IPS-20b (cell line): ENCODE measurements around the gene CCPG1.
"Not testable (repeated sequence)": the region's sequence is repeated elsewhere in the genome, so short reads cannot be mapped to it uniquely, and the experiment has no call there.

ENCODE experiments used
- H3K27ac ChIP-seq: one replicate; pipeline ENCODE4 v1.5.1; 2013; ENCODE audit warnings: low read length
- H3K27me3 ChIP-seq: 2 replicates; pipeline ENCODE4 v1.6.1; 2013; ENCODE audit warnings: mild to moderate bottlenecking, low read length, inconsistent platforms; ENCODE audit not compliant: insufficient read depth
- H3K36me3 ChIP-seq: 2 replicates; pipeline ENCODE4 v1.6.1; 2013; ENCODE audit warnings: low read depth, mild to moderate bottlenecking, inconsistent platforms, low read length, moderate library complexity; ENCODE audit not compliant: insufficient read depth
- H3K4me1 ChIP-seq: 2 replicates; pipeline ENCODE4 v1.6.1; 2013; ENCODE audit warnings: mild to moderate bottlenecking, control low read depth, inconsistent platforms, low read length, moderate library complexity; ENCODE audit not compliant: insufficient read depth
- H3K4me3 ChIP-seq: 2 replicates; pipeline ENCODE4 v1.5.1; 2013; ENCODE audit warnings: mild to moderate bottlenecking, low read length, inconsistent platforms
- H3K9ac ChIP-seq: 2 replicates; pipeline ENCODE4 v1.6.1; 2013; ENCODE audit warnings: low read depth, mild to moderate bottlenecking, inconsistent platforms, low read length, moderate library complexity
- H3K9me3 ChIP-seq: 2 replicates; pipeline ENCODE4 v1.6.1; 2013; ENCODE audit warnings: mild to moderate bottlenecking, low read depth, low read length, inconsistent platforms; ENCODE audit not compliant: insufficient read depth

The CCPG1 gene, protein sequence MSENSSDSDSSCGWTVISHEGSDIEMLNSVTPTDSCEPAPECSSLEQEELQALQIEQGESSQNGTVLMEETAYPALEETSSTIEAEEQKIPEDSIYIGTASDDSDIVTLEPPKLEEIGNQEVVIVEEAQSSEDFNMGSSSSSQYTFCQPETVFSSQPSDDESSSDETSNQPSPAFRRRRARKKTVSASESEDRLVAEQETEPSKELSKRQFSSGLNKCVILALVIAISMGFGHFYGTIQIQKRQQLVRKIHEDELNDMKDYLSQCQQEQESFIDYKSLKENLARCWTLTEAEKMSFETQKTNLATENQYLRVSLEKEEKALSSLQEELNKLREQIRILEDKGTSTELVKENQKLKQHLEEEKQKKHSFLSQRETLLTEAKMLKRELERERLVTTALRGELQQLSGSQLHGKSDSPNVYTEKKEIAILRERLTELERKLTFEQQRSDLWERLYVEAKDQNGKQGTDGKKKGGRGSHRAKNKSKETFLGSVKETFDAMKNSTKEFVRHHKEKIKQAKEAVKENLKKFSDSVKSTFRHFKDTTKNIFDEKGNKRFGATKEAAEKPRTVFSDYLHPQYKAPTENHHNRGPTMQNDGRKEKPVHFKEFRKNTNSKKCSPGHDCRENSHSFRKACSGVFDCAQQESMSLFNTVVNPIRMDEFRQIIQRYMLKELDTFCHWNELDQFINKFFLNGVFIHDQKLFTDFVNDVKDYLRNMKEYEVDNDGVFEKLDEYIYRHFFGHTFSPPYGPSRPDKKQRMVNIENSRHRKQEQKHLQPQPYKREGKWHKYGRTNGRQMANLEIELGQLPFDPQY

GRCh38 chr15:55408012-55408928, at the start of gene CCPG1, which contains the start of gene PIERCE2:
Gene CCPG1, minus strand, starts transcription at chr15:55408359. Its CDS starts 18,935 bp downstream, at chr15:55389424.
Gene PIERCE2, plus strand, starts transcription at chr15:55408495. Its CDS starts 274 bp downstream, at chr15:55408769.
- Histone ChIP-seq H3K4me3 (peak within 1 kb of the TSS; percentile 85), H3K27me3 (no peaks in the 10 kb centered on the region), H3K36me3 (no peaks in the 10 kb centered on the region), H3K4me1 (no peaks in the 10 kb centered on the region), H3K27ac (no peak within 1 kb of the TSS), H3K9me3 (no peaks in the 10 kb centered on the region), H3K9ac (peak within 1 kb of the TSS; percentile 83)

- Histone ChIP-seq H3K27ac (no peak overlapping the region), H3K9ac (no peak overlapping the region), H3K4me1 (no peaks in the 10 kb centered on the region), H3K9me3 (no peaks in the 10 kb centered on the region), H3K27me3 (no peaks in the 10 kb centered on the region), H3K4me3 (no peak overlapping the region), H3K36me3 (no peaks in the 10 kb centered on the region)
Measured at GRCh38 chr15:55457401-55458022, 49.4 kb upstream of the CCPG1 start.

DNA sequence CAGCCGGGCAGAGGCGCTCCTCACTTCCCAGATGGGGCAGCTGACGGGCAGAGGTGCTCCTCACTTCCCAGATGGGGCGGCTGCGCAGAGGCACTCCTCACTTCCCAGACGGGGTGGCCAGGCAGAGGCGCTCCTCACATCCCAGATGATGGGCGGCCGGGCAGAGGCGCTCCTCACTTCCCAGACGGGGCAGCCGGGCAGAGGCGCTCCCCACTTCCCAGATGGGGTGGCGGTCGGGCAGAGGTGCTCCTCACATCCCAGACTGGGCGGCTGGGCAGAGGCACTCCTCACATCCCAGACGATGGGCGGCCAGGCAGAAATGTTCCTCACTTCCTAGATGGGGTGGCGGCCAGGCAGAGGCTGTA, 38.9 kb upstream of the CCPG1 start:
- H3K36me3 ChIP-seq, H3K9ac ChIP-seq, H3K27ac ChIP-seq, H3K4me3 ChIP-seq, H3K4me1 ChIP-seq, H3K9me3 ChIP-seq, H3K27me3 ChIP-seq: not testable (repeated sequence)

DNA sequence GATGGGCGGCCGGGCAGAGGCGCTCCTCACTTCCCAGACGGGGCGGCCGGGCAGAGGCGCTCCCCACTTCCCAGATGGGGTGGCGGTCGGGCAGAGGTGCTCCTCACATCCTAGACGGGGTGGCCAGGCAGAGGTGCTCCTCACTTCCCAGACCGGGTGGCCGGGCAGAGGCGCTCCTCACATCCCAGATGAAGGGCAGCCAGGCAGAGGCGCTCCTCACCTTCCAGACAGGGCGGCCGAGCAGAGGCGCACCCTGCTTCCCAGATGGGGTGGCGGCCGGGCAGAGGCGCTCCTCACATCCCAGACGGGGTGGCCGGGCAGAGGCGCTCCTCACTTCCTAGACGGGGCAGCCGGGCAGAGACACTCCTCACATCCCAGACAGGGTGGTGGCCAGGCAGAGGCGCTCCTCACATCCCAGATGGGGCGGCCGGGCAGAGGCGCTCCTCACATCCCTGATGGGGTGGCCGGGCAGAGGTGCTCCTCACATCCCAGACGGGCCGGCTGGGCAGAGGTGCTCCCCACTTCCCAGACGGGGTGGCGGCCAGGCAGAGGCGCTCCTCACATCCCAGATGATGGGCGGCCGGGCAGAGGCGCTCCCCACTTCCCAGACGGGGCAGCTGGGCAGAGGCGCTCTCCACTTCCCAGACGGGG, 38.3 kb upstream of the CCPG1 start:
- not testable (repeated sequence) for H3K4me3 ChIP-seq, H3K27me3 ChIP-seq, H3K4me1 ChIP-seq, H3K36me3 ChIP-seq, H3K9ac ChIP-seq, H3K27ac ChIP-seq
- H3K9me3 ChIP-seq, result peaks cover 12% of the 10 kb centered on the region; the same call in 1 of the 2 replicates

DNA sequence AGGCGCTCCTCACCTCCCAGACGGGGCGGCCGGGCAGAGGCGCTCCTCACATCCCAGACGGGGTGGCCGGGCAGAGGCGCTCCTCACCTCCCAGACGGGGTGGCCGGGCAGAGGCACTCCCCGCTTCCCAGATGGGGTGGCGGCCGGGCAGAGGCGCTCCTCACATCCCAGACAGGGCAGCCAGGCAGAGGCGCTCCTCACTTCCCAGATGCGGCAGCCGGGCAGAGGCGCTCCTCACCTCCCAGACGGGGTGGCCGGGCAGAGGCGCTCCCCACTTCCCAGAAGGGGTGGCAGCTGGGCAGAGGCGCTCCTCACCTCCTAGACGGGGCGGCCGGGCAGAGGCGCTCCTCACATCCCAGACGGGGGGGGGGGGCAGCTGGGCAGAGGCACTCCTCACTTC, 37.8 kb upstream of the CCPG1 start:
- peaks cover 12% of the 10 kb centered on the region; the same call in 1 of the 2 replicates for H3K9me3 ChIP-seq
- H3K27ac ChIP-seq, result not testable (repeated sequence)

GRCh38 chr15:55443141-55443540, 35.0 kb upstream of the CCPG1 start:
- not testable (repeated sequence) for H3K4me3 ChIP-seq, H3K4me1 ChIP-seq, H3K36me3 ChIP-seq, H3K27me3 ChIP-seq, H3K9ac ChIP-seq, H3K27ac ChIP-seq
- peaks cover 12% of the 10 kb centered on the region; the same call in 1 of the 2 replicates for H3K9me3 ChIP-seq

More for the DNA sequence above, 37.8 kb upstream of the CCPG1 start:
- not testable (repeated sequence) for H3K27me3 ChIP-seq, H3K9ac ChIP-seq, H3K36me3 ChIP-seq, H3K4me3 ChIP-seq, H3K4me1 ChIP-seq

- H3K27ac ChIP-seq, result no peak overlapping the region
- H3K27me3 ChIP-seq, result no peaks in the 10 kb centered on the region
- no peaks in the 10 kb centered on the region for H3K9me3 ChIP-seq
- H3K4me3 ChIP-seq, result no peak overlapping the region
- no peak overlapping the region for H3K9ac ChIP-seq
- H3K4me1 ChIP-seq, result no peaks in the 10 kb centered on the region
- H3K36me3 ChIP-seq, result no peaks in the 10 kb centered on the region
Measured at GRCh38 chr15:55434989-55435825, 27.0 kb upstream of the CCPG1 start.

- Histone ChIP-seq H3K27ac (no peak overlapping the region), H3K4me3 (no peak overlapping the region), H3K4me1 (no peaks in the 10 kb centered on the region), H3K36me3 (no peaks in the 10 kb centered on the region), H3K27me3 (no peaks in the 10 kb centered on the region), H3K9me3 (no peaks in the 10 kb centered on the region), H3K9ac (no peak overlapping the region)
Measured at GRCh38 chr15:55422089-55422488, 13.9 kb upstream of the CCPG1 start.

- Histone ChIP-seq H3K9ac (no peak overlapping the region), H3K27ac (no peak overlapping the region), H3K4me3 (no peak overlapping the region), H3K36me3 (no peaks in the 10 kb centered on the region), H3K27me3 (no peaks in the 10 kb centered on the region), H3K9me3 (no peaks in the 10 kb centered on the region), H3K4me1 (no peaks in the 10 kb centered on the region)
Measured at GRCh38 chr15:55420171-55420866, 12.2 kb upstream of the CCPG1 start.

GRCh38 chr15:55417678-55418077, 9.5 kb upstream of the CCPG1 start:
- not testable (repeated sequence) for H3K9ac ChIP-seq, H3K4me1 ChIP-seq, H3K4me3 ChIP-seq, H3K27me3 ChIP-seq, H3K36me3 ChIP-seq, H3K27ac ChIP-seq, H3K9me3 ChIP-seq
